Endothelial cell (in vitro differentiated cells): ENCODE results near the gene PUM2. TPM values are rescaled to one million over a fixed set of nuclear protein-coding genes. Genes with fewer than 3 reads are reported as not detected.

Source experiments
- DNase-seq: peaks from one replicate; pipeline ENCODE4 v3.0.0; 2021; ENCODE audit warnings: low spot score
- H3K27ac Mint-ChIP-seq: one replicate; pipeline ENCODE4 v1.8.0; 2021; ENCODE audit warnings: mixed read lengths, inconsistent platforms; ENCODE audit not compliant: unreplicated experiment
- H3K27me3 Mint-ChIP-seq: one replicate; pipeline ENCODE4 v1.8.0; 2021; ENCODE audit warnings: mild to moderate bottlenecking, moderate library complexity, mixed read lengths, inconsistent platforms; ENCODE audit not compliant: unreplicated experiment
- H3K36me3 Mint-ChIP-seq: one replicate; pipeline ENCODE4 v1.8.0; 2021; ENCODE audit warnings: mild to moderate bottlenecking, low read depth, mixed read lengths, inconsistent platforms; ENCODE audit not compliant: unreplicated experiment
- H3K4me1 Mint-ChIP-seq: one replicate; pipeline ENCODE4 v1.8.0; 2021; ENCODE audit warnings: mild to moderate bottlenecking, mixed read lengths, inconsistent platforms; ENCODE audit not compliant: unreplicated experiment
- H3K4me3 Mint-ChIP-seq: one replicate; pipeline ENCODE4 v1.8.0; 2021; ENCODE audit warnings: mild to moderate bottlenecking, mixed read lengths, inconsistent platforms; ENCODE audit not compliant: unreplicated experiment
- H3K9me3 Mint-ChIP-seq: one replicate; pipeline ENCODE4 v1.8.0; 2021; ENCODE audit warnings: mixed read lengths, inconsistent platforms; ENCODE audit not compliant: unreplicated experiment
- total RNA-seq: library from RNA; stranded (reverse); fragmentation: NEBNext Ultra II Directional; extraction: Animal tissue kit (Norgen Biotek cat#: 25700); gene quantifications from one replicate; pipeline ENCODE4 v1.2.1, GENCODE V29; 2021; ENCODE audit not compliant: unreplicated experiment
- TF ChIP-seq, protein P1 (sequence below): fragments of 200-600 bp; sonication (generic); IDR thresholded peaks from one replicate; pipeline ENCODE4 v1.5.0; 2021; ENCODE audit warnings: antibody characterized with exemption; ENCODE audit not compliant: unreplicated experiment

The PUM2 gene
- total RNA-seq, 1 donor from 2014 or later = 75.3 TPM

DNA sequence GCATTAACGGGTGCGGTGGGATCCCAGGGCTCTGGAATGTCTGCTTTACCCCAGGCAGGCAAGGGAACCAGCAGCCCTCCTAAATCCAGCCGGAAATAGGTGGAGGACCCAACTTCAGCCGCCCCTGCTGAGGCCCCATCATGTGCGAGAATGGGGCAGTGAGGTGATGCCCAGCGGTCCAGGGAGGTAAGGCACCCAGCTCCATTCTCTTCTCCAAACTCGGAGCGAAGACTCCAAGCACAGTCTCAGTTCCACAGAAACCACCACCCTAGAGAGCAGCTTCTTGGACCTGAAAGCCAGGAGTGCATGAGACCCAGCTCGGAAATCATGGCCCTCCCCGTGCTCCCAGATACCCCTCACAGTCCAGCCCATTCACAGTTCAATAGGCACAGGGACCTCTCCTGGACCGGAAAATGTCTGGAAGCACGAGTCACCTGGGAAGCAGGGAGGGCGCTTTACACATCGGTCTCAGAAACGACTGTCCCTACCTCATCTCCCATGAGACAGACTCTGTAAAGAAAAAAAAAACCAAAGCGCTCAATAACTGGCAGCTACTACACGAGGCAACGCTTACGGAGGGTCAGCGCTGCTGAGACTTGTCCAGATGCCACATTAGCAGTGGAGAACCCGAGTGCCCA, 127.8 kb downstream of the PUM2 start:
- peak overlapping the region; percentile 73 for H3K4me3 Mint-ChIP-seq
- peaks cover 22% of the 10 kb centered on the region for H3K27me3 Mint-ChIP-seq
- no peak overlapping the region for H3K27ac Mint-ChIP-seq
- H3K36me3 Mint-ChIP-seq = peaks cover 4% of the 10 kb centered on the region
- H3K4me1 Mint-ChIP-seq = peaks cover 4% of the 10 kb centered on the region
- no peak for DNase-seq
- H3K9me3 Mint-ChIP-seq = no peaks in the 10 kb centered on the region
- TF ChIP-seq, protein P1, sequence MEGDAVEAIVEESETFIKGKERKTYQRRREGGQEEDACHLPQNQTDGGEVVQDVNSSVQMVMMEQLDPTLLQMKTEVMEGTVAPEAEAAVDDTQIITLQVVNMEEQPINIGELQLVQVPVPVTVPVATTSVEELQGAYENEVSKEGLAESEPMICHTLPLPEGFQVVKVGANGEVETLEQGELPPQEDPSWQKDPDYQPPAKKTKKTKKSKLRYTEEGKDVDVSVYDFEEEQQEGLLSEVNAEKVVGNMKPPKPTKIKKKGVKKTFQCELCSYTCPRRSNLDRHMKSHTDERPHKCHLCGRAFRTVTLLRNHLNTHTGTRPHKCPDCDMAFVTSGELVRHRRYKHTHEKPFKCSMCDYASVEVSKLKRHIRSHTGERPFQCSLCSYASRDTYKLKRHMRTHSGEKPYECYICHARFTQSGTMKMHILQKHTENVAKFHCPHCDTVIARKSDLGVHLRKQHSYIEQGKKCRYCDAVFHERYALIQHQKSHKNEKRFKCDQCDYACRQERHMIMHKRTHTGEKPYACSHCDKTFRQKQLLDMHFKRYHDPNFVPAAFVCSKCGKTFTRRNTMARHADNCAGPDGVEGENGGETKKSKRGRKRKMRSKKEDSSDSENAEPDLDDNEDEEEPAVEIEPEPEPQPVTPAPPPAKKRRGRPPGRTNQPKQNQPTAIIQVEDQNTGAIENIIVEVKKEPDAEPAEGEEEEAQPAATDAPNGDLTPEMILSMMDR = no peak

DNA sequence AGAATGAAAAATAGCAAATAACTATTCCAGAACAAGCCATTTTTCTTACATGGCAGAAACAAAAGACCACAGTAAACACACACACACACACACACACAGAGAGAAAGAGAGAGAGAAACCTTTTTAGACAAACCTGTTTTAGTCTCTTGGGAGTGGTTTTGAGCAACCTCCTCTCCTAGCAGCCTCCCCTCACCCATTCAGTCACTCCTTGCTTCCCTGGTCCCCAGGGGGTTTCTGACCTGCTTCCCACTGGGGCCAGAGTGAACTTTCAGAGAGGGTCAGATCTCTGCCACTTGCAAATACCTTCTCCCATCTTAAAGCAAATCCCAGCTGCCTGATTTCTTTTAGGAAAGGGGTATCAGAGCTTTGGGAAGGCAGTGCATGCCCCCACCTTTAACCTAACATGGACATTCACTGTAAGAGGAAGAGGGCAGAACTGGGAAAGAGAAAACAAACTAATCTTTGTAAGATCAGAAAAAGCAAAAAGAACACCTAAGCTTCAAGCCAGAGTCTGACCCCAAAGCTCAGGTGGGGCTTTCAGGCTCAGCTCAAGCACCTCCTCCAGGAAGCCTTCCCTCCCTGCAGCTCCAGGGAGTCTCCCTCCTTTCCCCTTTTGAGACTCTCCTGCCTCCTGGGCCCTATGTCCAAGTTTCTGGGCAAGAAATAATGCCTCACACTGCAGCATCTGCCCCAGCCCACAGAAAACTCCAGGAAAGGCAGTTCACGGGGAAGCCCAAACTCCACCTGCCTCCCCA, 128.5 kb downstream of the PUM2 start:
- H3K27me3 Mint-ChIP-seq = peaks cover 23% of the 10 kb centered on the region
- H3K27ac Mint-ChIP-seq = no peak overlapping the region
- DNase-seq = no peak
- H3K36me3 Mint-ChIP-seq = peaks cover 4% of the 10 kb centered on the region
- H3K9me3 Mint-ChIP-seq = no peaks in the 10 kb centered on the region
- H3K4me3 Mint-ChIP-seq = no peak overlapping the region
- H3K4me1 Mint-ChIP-seq = peaks cover 4% of the 10 kb centered on the region
- TF ChIP-seq, protein P1 = no peak

DNA sequence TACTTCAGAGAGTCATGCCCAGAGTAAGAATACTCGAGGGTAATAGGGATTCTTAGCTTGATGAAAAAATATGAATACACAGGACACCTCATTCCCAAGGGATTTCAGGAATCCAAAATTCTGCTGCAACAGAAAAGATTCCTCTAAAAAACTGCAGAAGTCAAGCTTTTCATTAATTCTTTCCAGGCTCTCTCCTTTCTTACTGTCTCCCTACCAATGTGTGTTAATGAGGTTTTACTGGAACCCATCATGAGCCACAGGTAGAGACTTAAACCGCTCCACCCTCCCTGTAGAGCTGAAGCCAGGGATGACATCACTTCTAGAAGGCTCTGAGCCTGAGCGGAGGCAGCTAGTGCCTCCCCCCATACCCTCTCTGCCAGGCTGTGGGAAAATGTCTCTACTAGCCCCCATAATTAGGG, 129.1 kb downstream of the PUM2 start:
- TF ChIP-seq, protein P1 = no peak
- Mint-ChIP-seq H3K4me3 (no peak overlapping the region), H3K36me3 (peaks cover 4% of the 10 kb centered on the region), H3K27ac (no peak overlapping the region), H3K9me3 (no peaks in the 10 kb centered on the region), H3K27me3 (peaks cover 22% of the 10 kb centered on the region), H3K4me1 (peaks cover 4% of the 10 kb centered on the region)
- no peak for DNase-seq

DNA sequence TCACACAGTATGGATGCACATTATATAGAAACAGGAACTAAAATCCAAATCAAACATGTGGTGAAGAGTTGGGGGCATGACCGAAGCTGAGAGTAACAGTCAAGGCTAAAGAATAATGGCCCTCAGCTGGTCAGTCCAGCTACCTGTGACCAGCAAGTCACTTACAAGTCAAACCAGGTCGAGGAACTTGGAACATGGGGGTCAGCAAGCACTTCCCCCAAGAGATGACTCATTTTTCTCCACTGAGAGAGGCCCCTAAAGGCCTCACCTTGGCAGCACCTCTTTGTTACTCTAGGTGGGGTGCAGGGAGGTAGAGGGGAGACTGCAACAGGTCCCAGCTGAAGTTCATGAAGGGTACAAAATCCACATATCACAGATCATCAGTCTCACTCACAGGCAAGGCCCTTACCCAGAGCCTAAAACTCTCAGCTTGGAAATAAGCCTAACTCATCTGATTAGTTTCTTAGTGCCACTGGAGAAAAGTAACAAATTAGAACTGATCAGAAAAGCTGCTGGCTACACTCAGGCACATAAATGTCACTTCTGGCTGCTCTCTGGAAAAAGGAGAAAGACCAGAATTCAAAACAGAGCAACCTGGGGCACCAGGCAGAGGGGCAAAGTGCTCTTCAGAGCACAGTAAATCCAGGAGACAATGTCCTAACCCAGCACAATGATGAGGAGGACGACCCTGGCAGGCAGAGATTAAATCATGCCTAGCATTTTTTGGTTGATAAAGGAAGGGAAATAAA, 129.7 kb downstream of the PUM2 start:
- Mint-ChIP-seq H3K4me1 (peaks cover 4% of the 10 kb centered on the region), H3K27me3 (peaks cover 21% of the 10 kb centered on the region), H3K9me3 (no peaks in the 10 kb centered on the region), H3K4me3 (no peak overlapping the region), H3K27ac (no peak overlapping the region), H3K36me3 (peaks cover 4% of the 10 kb centered on the region)
- TF ChIP-seq, protein P1 = no peak
- DNase-seq = no peak
